K562 (cell line): ENCODE results near the gene GPR25. TPM values are rescaled to one million over a fixed set of nuclear protein-coding genes. Genes with fewer than 3 reads are reported as not detected.

ENCODE experiments used
- ATAC-seq: fragments of 200-7000 bp; cut with Tn5 transposase; 3 replicates; pipeline ENCODE4 v1.9.1; 2020; ENCODE audit warnings: moderate library complexity
- BruUV-seq: library from RNA; stranded (reverse); fragments of 400-500 nt; replicated peaks from 2 replicates; lab custom pipeline; 2021; lab: Mats Ljungman, UMichigan
- CTCF ChIA-PET: fragments of 300-600 bp; formaldehyde crosslinking; extraction: SDS; loops from one replicate; lab custom pipeline; 2021; ENCODE audit warnings: low intra/inter-chr PET ratio; lab: Yijun Ruan, JAX
- POLR2A ChIA-PET: fragments of 300-600, 350-650 bp; sonication (Branson Sonifier 250); formaldehyde crosslinking; extraction: SDS; loops from one replicate; lab custom pipeline; 2021; ENCODE audit warnings: antibody characterized with exemption, inconsistent platforms; lab: Yijun Ruan, JAX
- DNase-seq, 4 experiments: peaks; one replicate each; pipeline versions ENCODE4 v3.0.0 to v3.0.0-alpha.2; 2011 to 2018; ENCODE audit warnings: low spot score in 3 of 4, mixed read lengths in 3 of 4; ENCODE audit errors: extremely low read depth in 1 of 4
- FAIRE-seq: peaks from 2 replicates; lab custom pipeline; 2011; peaks lifted over from hg19 to GRCh38; lab: Jason Lieb, UNC
- H2AFZ ChIP-seq: 2 replicates; pipeline ENCODE4 v1.6.0; 2011; ENCODE audit warnings: low read depth, low read length, control low read depth, inconsistent platforms
- H3K27ac ChIP-seq: fragments of 200-600 bp; 3 replicates; pipeline ENCODE4 v1.8.0; 2011; ENCODE audit warnings: low read depth, mild to moderate bottlenecking, control low read depth, inconsistent platforms, low read length, moderate library complexity, mixed read lengths; ENCODE audit errors: extremely low read depth
- H3K27me3 ChIP-seq, 2 experiments: fragments of 300-600 bp in 1 of 2; 2 replicates in 1 of 2; 3 replicates in 1 of 2; pipeline versions ENCODE4 v1.6.0 to v1.8.0; 2011; ENCODE audit warnings: inconsistent platforms in 2 of 2, low read length in 2 of 2, mild to moderate bottlenecking in 1 of 2, mixed read lengths in 1 of 2, moderate library complexity in 1 of 2; ENCODE audit not compliant: control insufficient read depth in 2 of 2, insufficient read depth in 2 of 2
- H3K36me3 ChIP-seq: fragments of 300-600 bp; 3 replicates; pipeline ENCODE4 v1.8.0; 2011; ENCODE audit warnings: mild to moderate bottlenecking, low read length, inconsistent platforms; ENCODE audit not compliant: control insufficient read depth, insufficient read depth
- H3K4me1 ChIP-seq, 2 experiments: fragments of 200-600 bp in 1 of 2; replicated peaks in 1 of 2; 2 replicates in 1 of 2; 3 replicates in 1 of 2; pipeline versions ENCODE4 v1.5.1 to v1.8.0; 2011; ENCODE audit warnings: inconsistent platforms in 2 of 2, low read length in 2 of 2, mild to moderate bottlenecking in 1 of 2, mixed read lengths in 1 of 2, moderate library complexity in 1 of 2; ENCODE audit not compliant: control insufficient read depth in 2 of 2, insufficient read depth in 2 of 2
- H3K4me2 ChIP-seq: 2 replicates; pipeline ENCODE4 v1.6.1; 2011; ENCODE audit warnings: low read length, control low read depth, inconsistent platforms, mixed read lengths; ENCODE audit not compliant: insufficient read depth
- H3K4me3 ChIP-seq: fragments of 200-600 bp; sonication (generic), shearing (Covaris generic); 2 replicates; pipeline ENCODE4 v1.5.1; 2016; ENCODE audit warnings: control low read depth, inconsistent platforms
- H3K79me2 ChIP-seq: fragments of 200-600 bp; 3 replicates; pipeline ENCODE4 v1.8.0; 2011; ENCODE audit warnings: low read length, inconsistent platforms; ENCODE audit not compliant: control insufficient read depth, insufficient read depth
- H3K9ac ChIP-seq, 2 experiments: 2 replicates each; pipeline versions ENCODE4 v1.6.0 to v1.6.1; 2011; ENCODE audit warnings: low read depth in 2 of 2, low read length in 2 of 2, control low read depth in 1 of 2, inconsistent platforms in 1 of 2, mild to moderate bottlenecking in 1 of 2, mixed read lengths in 1 of 2; ENCODE audit not compliant: insufficient read depth in 1 of 2
- H3K9me1 ChIP-seq: one replicate; pipeline ENCODE4 v1.6.0; 2011; ENCODE audit warnings: inconsistent platforms, mild to moderate bottlenecking, low read length, moderate library complexity; ENCODE audit not compliant: control insufficient read depth, insufficient read depth
- H3K9me3 ChIP-seq: replicated peaks from 2 replicates; pipeline ENCODE4 v1.5.1; 2011; ENCODE audit warnings: low read depth, low read length, inconsistent platforms; ENCODE audit not compliant: control insufficient read depth, insufficient read depth
- H4K20me1 ChIP-seq: replicated peaks from 2 replicates; pipeline ENCODE4 v1.6.1; 2011; ENCODE audit warnings: low read length, inconsistent platforms, mixed read lengths; ENCODE audit not compliant: control insufficient read depth, insufficient read depth
- ADNP ChIP-seq: fragments of 200-800 bp; sonication (Bioruptor generic); IDR thresholded peaks from 2 replicates; pipeline ENCODE4 v1.6.1; 2016; ENCODE audit warnings: missing genetic modification characterization, missing compliant biosample characterization
- BCOR ChIP-seq: fragments of 450-650 bp; IDR thresholded peaks from 2 replicates; pipeline ENCODE4 v1.6.1; 2016
- BHLHE40 ChIP-seq: IDR thresholded peaks from 2 replicates; pipeline ENCODE4 v1.6.1; 2011; ENCODE audit warnings: low read length, improper control_type of control experiment
- CBX1 ChIP-seq: sonication (generic); IDR thresholded peaks from 2 replicates; pipeline ENCODE4 v1.6.1; 2016; ENCODE audit warnings: antibody characterized with exemption, low read depth, mild to moderate bottlenecking
- CHD4 ChIP-seq: fragments of 200-600 bp; sonication (generic); IDR thresholded peaks from 3 replicates; pipeline ENCODE4 v1.6.1; 2012; ENCODE audit warnings: low read depth, mild to moderate bottlenecking, mixed read lengths, low read length, inconsistent platforms; ENCODE audit not compliant: insufficient read depth, insufficient replicate concordance, poor library complexity, severe bottlenecking
- KDM1A ChIP-seq, 2 experiments: fragments of 450-650 bp; IDR thresholded peaks; 2 replicates each; pipeline ENCODE4 v1.6.1; 2016; ENCODE audit warnings: mild to moderate bottlenecking in 2 of 2
- RBM25 ChIP-seq: fragments of 200-400 bp; formaldehyde crosslinking; IDR thresholded peaks from 2 replicates; pipeline ENCODE4 v1.6.1; 2018; ENCODE audit warnings: low read length, low read depth, moderate library complexity; ENCODE audit not compliant: severe bottlenecking
- RCOR1 ChIP-seq, 2 experiments: IDR thresholded peaks; 2 replicates each; pipeline ENCODE4 v1.6.1; 2012; ENCODE audit warnings: low read depth in 2 of 2, low read length in 2 of 2, borderline replicate concordance in 1 of 2, improper control_type of control experiment in 1 of 2
- SMARCB1 ChIP-seq: IDR thresholded peaks from 2 replicates; pipeline ENCODE4 v1.6.1; 2011; ENCODE audit warnings: improper control_type of control experiment, low read depth; ENCODE audit not compliant: insufficient read length
- SPI1 ChIP-seq: IDR thresholded peaks from 2 replicates; pipeline ENCODE4 v1.6.1; 2011; ENCODE audit warnings: low read depth, low read length, control low read depth, borderline replicate concordance
- TAL1 ChIP-seq: fragments of 450-650 bp; IDR thresholded peaks from 2 replicates; pipeline ENCODE4 v1.6.1; 2016; ENCODE audit warnings: mild to moderate bottlenecking
- USF1 ChIP-seq: sonication (generic); formaldehyde crosslinking; IDR thresholded peaks from 2 replicates; pipeline ENCODE4 v1.9.0; 2022; ENCODE audit warnings: mild to moderate bottlenecking, missing genetic modification reagents
- ZBTB7A ChIP-seq: IDR thresholded peaks from 2 replicates; pipeline ENCODE4 v1.6.1; 2011; ENCODE audit warnings: low read depth, mild to moderate bottlenecking, low read length, moderate library complexity, borderline replicate concordance; ENCODE audit not compliant: control insufficient read depth
- ZFP36 ChIP-seq: fragments of 150-350 bp; IDR thresholded peaks from 2 replicates; pipeline ENCODE4 v1.6.1; 2018; ENCODE audit warnings: low read length, low read depth; ENCODE audit not compliant: partially characterized antibody
- ZNF121 ChIP-seq: sonication (generic); formaldehyde crosslinking; conservative IDR thresholded peaks from 2 replicates; pipeline ENCODE4 v1.8.0; 2022; ENCODE audit warnings: missing genetic modification reagents
- ZNF175 ChIP-seq: fragments of 200-800 bp; sonication (Bioruptor generic); IDR thresholded peaks from 2 replicates; pipeline ENCODE4 v1.6.1; 2016; ENCODE audit warnings: low read depth, mild to moderate bottlenecking, missing genetic modification characterization, missing compliant biosample characterization
- ZNF408 ChIP-seq: fragments of 250-450 bp; sonication (Bioruptor Pico); IDR thresholded peaks from 2 replicates; pipeline ENCODE4 v1.4.0; 2020; ENCODE audit warnings: low read depth, mild to moderate bottlenecking, moderate library complexity
- ZNF717 ChIP-seq: fragments of 250-450 bp; sonication (Bioruptor Pico); IDR thresholded peaks from 2 replicates; pipeline ENCODE4 v1.5.0; 2021
- WGBS: fragments of 100-300 bp; shearing (Covaris generic); methylation state at CpG from one replicate; pipeline ENCODE4 v1.1.6; 2016; ENCODE audit warnings: low coverage, mixed read lengths; ENCODE audit not compliant: insufficient coverage; ENCODE audit errors: missing lambda C conversion rate; 5-methylcytosine and 5-hydroxymethylcytosine counted together
- in situ Hi-C: fragments of 300-500 bp; cut with MboI; formaldehyde crosslinking; loops from 4 replicates; pipeline ENCODE4 v1.15.0; 2018; ENCODE audit warnings: inconsistent platforms, mixed read lengths
- intact Hi-C: fragments of 100-400 bp; cut with micrococcal nuclease; formaldehyde crosslinking; loops from 2 replicates; pipeline ENCODE4 v1.14.2; 2022
- polyA plus RNA-seq, 8 experiments: library from polyadenylated mRNA; depleted of rRNA in 4 of 8; stranded (reverse) in 5 of 8; unstranded in 3 of 8; fragments of >200 nt; fragmentation: Nextera tagmentation in 2 of 8; fragmentation: Illumina TruSeq in 1 of 8; extraction: Ambion mirVana in 2 of 8; extraction: Trizol in 1 of 8; gene quantifications; 2 replicates each; pipeline versions ENCODE4 v1.2.1 to v1.2.3, GENCODE V29; 2011 to 2014; ENCODE audit warnings: inconsistent platforms in 1 of 8, missing spikeins in 1 of 8
- total RNA-seq, 7 experiments: library from RNA; depleted of rRNA in 6 of 7; stranded (reverse); fragments of >200 nt in 6 of 7; fragmentation: Illumina TruSeq in 2 of 7; extraction: Trizol in 2 of 7; gene quantifications; 2 replicates each; pipeline versions ENCODE4 v1.2.1 to v1.2.3, GENCODE V29; 2011 to 2021; ENCODE audit warnings: low replicate concordance in 1 of 7
- TF ChIP-seq, protein P1 (sequence below): sonication (generic); formaldehyde crosslinking; IDR thresholded peaks from 2 replicates; pipeline ENCODE4 v1.5.0; 2020; ENCODE audit warnings: missing genetic modification reagents
- TF ChIP-seq, protein P2 (sequence below): fragments of 450-650 bp; formaldehyde crosslinking; IDR thresholded peaks from 2 replicates; pipeline ENCODE4 v1.4.0; 2020; ENCODE audit warnings: mild to moderate bottlenecking, mixed read lengths

GPR25 gene
- total and polyA plus RNA-seq, 9 of the 15 experiments (the other 6 are each of a cell fraction or from before 2014, with no cell fraction given), result not detected

GRCh38 chr1:200885623-200886402 lies 13.0 kb downstream of the GPR25 start:
- no peaks in the 10 kb centered on the region for H3K9me1 ChIP-seq
- H3K4me1 ChIP-seq, result peaks cover 5 to 7% of the 10 kb centered on the region in 2 experiments; a peak in 4 of 5 replicates
- no peaks in the 10 kb centered on the region for H3K36me3 ChIP-seq
- DNase-seq, result no peak
- peak; percentile 19 for FAIRE-seq
- H3K4me3 ChIP-seq, result no peak overlapping the region
- 21% methylated on average over 6 of the region's 6 CpGs for WGBS
- ATAC-seq, result no peak
- no peak overlapping the region for H3K27ac ChIP-seq
- peaks cover 12% of the 10 kb centered on the region; the same call in 1 of the 2 replicates for H4K20me1 ChIP-seq
- no peak overlapping the region for H3K9ac ChIP-seq
- no peak overlapping the region for H2AFZ ChIP-seq
- H3K79me2 ChIP-seq, result no peaks in the 10 kb centered on the region
- H3K9me3 ChIP-seq, result no peaks in the 10 kb centered on the region
- no TSS peak for BruUV-seq
- ChIA-PET CTCF (no interaction called here), POLR2A (interaction anchor here (1.0 to 1.7 kb wide), 2 partner anchors 10 to 15 kb away, joined by 3 to 7 read pairs; no protein-coding TSS in a partner anchor)
- intact Hi-C loops, result no loop called here
- no peak overlapping the region for H3K4me2 ChIP-seq
- peaks cover 49 to 55% of the 10 kb centered on the region in 2 experiments for H3K27me3 ChIP-seq
- in situ Hi-C loops, result no loop called here
- peak; percentile 70 for TF ChIP-seq BHLHE40
- TF ChIP-seq ZNF408 (CRISPR knock-in tag), result no peak
- TF ChIP-seq ADNP (tag), result peak; percentile 92
- TF ChIP-seq KDM1A (IDR thresholded peaks at IDR 0.05), result peak; percentile 56 to 76; a peak in 3 of 4 replicates
- no peak for TF ChIP-seq ZBTB7A
- TF ChIP-seq USF1 (CRISPR knock-in tag), result peak; percentile 36; the same call in 1 of the 2 replicates
- TF ChIP-seq RBM25, result peak; percentile 98
- no peak for TF ChIP-seq ZNF717 (CRISPR knock-in tag)
- TF ChIP-seq RCOR1 (IDR thresholded peaks at IDR 0.05; ENCODE audit: borderline replicate concordance in 1 of 2, low read depth in 2 of 2, low read length in 2 of 2), result peak in 1 of 2 experiments; percentile 82; a peak in 2 of 4 replicates
- TF ChIP-seq SPI1, result no peak
- TF ChIP-seq CBX1, result peak; percentile 64; the same call in 1 of the 2 replicates
- TF ChIP-seq, protein P1, sequence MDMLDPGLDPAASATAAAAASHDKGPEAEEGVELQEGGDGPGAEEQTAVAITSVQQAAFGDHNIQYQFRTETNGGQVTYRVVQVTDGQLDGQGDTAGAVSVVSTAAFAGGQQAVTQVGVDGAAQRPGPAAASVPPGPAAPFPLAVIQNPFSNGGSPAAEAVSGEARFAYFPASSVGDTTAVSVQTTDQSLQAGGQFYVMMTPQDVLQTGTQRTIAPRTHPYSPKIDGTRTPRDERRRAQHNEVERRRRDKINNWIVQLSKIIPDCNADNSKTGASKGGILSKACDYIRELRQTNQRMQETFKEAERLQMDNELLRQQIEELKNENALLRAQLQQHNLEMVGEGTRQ, result peak; percentile 60
- TF ChIP-seq SMARCB1, result no peak
- 0 out of 2 replicates have a peak, but pooled peaks have one; percentile 9 for TF ChIP-seq ZNF175 (CRISPR knock-in tag)
- TF ChIP-seq BCOR, result peak; percentile 93
- TF ChIP-seq, protein P2, sequence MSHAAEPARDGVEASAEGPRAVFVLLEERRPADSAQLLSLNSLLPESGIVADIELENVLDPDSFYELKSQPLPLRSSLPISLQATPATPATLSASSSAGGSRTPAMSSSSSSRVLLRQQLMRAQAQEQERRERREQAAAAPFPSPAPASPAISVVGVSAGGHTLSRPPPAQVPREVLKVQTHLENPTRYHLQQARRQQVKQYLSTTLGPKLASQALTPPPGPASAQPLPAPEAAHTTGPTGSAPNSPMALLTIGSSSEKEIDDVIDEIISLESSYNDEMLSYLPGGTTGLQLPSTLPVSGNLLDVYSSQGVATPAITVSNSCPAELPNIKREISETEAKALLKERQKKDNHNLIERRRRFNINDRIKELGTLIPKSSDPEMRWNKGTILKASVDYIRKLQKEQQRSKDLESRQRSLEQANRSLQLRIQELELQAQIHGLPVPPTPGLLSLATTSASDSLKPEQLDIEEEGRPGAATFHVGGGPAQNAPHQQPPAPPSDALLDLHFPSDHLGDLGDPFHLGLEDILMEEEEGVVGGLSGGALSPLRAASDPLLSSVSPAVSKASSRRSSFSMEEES, result 0 out of 2 replicates have a peak, but pooled peaks have one; percentile 18
- peak; percentile 45 for TF ChIP-seq CHD4
- no peak for TF ChIP-seq ZNF121 (CRISPR knock-in tag)
- TF ChIP-seq TAL1, result no peak
- TF ChIP-seq ZFP36, result no peak
